ENCODE measurements around the gene NDUFB4.
"Not testable (repeated sequence)": the region's sequence is repeated elsewhere in the genome, so short reads cannot be mapped to it uniquely, and the experiment has no call there.

The NDUFB4 gene

DNA sequence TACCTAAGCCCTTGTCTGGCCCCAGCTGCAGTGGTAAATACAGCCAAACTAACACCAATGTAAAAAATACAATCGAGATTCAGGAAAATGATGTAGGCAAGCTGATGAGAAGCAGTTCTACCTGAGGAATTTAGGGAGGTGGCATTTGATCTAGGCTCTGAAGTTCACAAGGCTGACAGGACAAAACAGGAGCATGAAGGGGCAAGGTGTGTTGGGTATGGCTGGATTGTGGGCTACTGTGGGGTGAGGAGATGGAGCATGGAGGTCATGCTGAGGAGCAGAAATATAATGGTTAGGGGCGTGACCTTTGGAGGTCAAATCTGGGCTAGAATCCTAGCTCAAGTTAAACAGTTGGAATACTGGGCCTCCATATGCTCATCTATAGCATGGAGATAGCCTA lies 6.5 kb downstream of the NDUFB4 start:
- H3K9me3 ChIP-seq (ENCODE audit: control extremely low read depth in 1 of 5, control insufficient read depth in 4 of 5, insufficient read depth in 2 of 5, low read depth in 1 of 5, low read length in 4 of 5) = no peaks in the 10 kb centered on the region
- WGBS (ENCODE audit: insufficient coverage) = 100% methylated on average over 1 of the region's 2 CpGs
- H3K36me3 ChIP-seq (ENCODE audit: control insufficient read depth in 4 of 4, insufficient read depth in 4 of 4, low read length in 3 of 4) = peaks cover 11 to 49% (median 31%) of the 10 kb centered on the region in 4 experiments
- ChIA-PET CTCF (interaction anchor here (0.8 to 1.3 kb wide), 2 partner anchors 11 to 166 kb away, joined by 3 to 4 read pairs; no protein-coding TSS in a partner anchor), POLR2A (interaction anchor here (0.7 kb wide), 1 partner anchor 83 kb away, joined by 3 read pairs; no protein-coding TSS in a partner anchor)
- H3K4me1 ChIP-seq (ENCODE audit: control extremely low read depth in 1 of 4, control insufficient read depth in 4 of 4, insufficient read depth in 4 of 4, low read length in 3 of 4) = peaks cover 0 to 15% (median 2%) of the 10 kb centered on the region in 4 experiments
- H3K27ac ChIP-seq (ENCODE audit: insufficient read depth in 1 of 2, low read depth in 1 of 2, low read length in 2 of 2, poor library complexity in 1 of 2, severe bottlenecking in 2 of 2) = no peak overlapping the region
- H3K27me3 ChIP-seq (replicated peaks in 2 of 5; ENCODE audit: control insufficient read depth in 4 of 5, insufficient read depth in 5 of 5, low read length in 4 of 5) = no peaks in the 10 kb centered on the region
- DNase-seq = no peak
- H3K4me3 ChIP-seq (ENCODE audit: control insufficient read depth in 1 of 7, extremely low read depth in 1 of 7, insufficient read depth in 4 of 7, low read depth in 2 of 7, low read length in 6 of 7) = no peak overlapping the region

DNA sequence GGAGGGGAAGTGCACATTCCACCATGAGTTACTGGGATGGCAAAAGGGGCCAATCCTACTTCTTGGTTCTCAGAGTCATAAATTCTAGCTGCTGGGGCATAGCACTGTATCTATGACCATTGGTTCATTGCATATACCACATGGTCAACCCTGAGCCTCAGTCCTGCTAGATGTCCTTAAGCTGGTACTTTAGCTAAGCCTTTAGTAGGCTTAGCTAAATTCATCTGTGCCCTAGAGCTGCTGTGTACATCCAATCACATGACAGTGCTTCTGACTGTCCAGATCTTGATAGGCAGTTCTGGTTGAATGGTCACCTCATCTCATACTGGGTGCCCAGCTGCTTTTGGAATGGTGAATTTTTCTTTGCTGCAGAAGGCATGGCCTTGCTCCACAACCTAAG lies 8.2 kb downstream of the NDUFB4 start:
- ChIA-PET CTCF (interaction anchor here (1.2 to 1.8 kb wide), 4 partner anchors 10 to 191 kb away, joined by 3 to 5 read pairs (median 4); no protein-coding TSS in a partner anchor), POLR2A (no interaction called here)
- no peak for DNase-seq

DNA sequence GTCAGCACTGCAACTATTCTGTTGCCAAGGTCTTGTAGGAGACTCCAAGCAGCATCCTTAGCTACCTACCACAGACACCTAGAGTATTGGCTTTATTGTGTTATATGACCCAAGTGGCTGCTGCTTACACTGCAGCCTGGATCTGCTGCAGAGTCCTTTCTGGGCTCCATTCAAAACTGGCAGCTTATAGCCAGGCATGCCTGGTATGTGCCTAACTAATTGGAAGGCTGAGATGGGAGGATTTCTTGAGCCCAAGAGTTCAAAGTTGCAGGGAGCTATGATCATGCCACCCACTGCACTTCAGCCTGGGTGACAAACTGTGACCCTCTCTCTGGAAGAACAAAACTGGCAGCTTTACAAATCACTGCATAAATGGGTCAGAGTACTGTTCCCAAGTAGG lies 8.6 kb downstream of the NDUFB4 start:
- Histone ChIP-seq H3K27me3 (replicated peaks in 2 of 5; ENCODE audit: control insufficient read depth in 4 of 5, insufficient read depth in 5 of 5, low read length in 4 of 5) (no peaks in the 10 kb centered on the region), H3K27ac (ENCODE audit: insufficient read depth in 1 of 2, low read depth in 1 of 2, low read length in 2 of 2, poor library complexity in 1 of 2, severe bottlenecking in 2 of 2) (no peak overlapping the region), H3K36me3 (ENCODE audit: control insufficient read depth in 4 of 4, insufficient read depth in 4 of 4, low read length in 3 of 4) (peaks cover 10 to 29% (median 19%) of the 10 kb centered on the region in 4 experiments), H3K4me1 (ENCODE audit: control extremely low read depth in 1 of 4, control insufficient read depth in 4 of 4, insufficient read depth in 4 of 4, low read length in 3 of 4) (no peaks in the 10 kb centered on the region), H3K4me3 (ENCODE audit: control insufficient read depth in 1 of 7, extremely low read depth in 1 of 7, insufficient read depth in 4 of 7, low read depth in 2 of 7, low read length in 6 of 7) (no peak overlapping the region), H3K9me3 (ENCODE audit: control extremely low read depth in 1 of 5, control insufficient read depth in 4 of 5, insufficient read depth in 2 of 5, low read depth in 1 of 5, low read length in 4 of 5) (no peaks in the 10 kb centered on the region)
- no peak for DNase-seq
- ChIA-PET CTCF (interaction anchor here (1.2 to 1.8 kb wide), 3 partner anchors 10 to 191 kb away, joined by 3 to 5 read pairs (median 4); no protein-coding TSS in a partner anchor), POLR2A (no interaction called here)

More for the DNA sequence above, 8.2 kb downstream of the NDUFB4 start:
- H3K9me3 ChIP-seq (ENCODE audit: control extremely low read depth in 1 of 5, control insufficient read depth in 4 of 5, insufficient read depth in 2 of 5, low read depth in 1 of 5, low read length in 4 of 5) = no peaks in the 10 kb centered on the region
- no peak overlapping the region for H3K27ac ChIP-seq (ENCODE audit: insufficient read depth in 1 of 2, low read depth in 1 of 2, low read length in 2 of 2, poor library complexity in 1 of 2, severe bottlenecking in 2 of 2)
- H3K4me1 ChIP-seq (ENCODE audit: control extremely low read depth in 1 of 4, control insufficient read depth in 4 of 4, insufficient read depth in 4 of 4, low read length in 3 of 4) = peaks cover 0 to 2% (median 0%) of the 10 kb centered on the region in 4 experiments
- no peaks in the 10 kb centered on the region for H3K27me3 ChIP-seq (replicated peaks in 2 of 5; ENCODE audit: control insufficient read depth in 4 of 5, insufficient read depth in 5 of 5, low read length in 4 of 5)
- no peak overlapping the region for H3K4me3 ChIP-seq (ENCODE audit: control insufficient read depth in 1 of 7, extremely low read depth in 1 of 7, insufficient read depth in 4 of 7, low read depth in 2 of 7, low read length in 6 of 7)
- peaks cover 10 to 32% (median 22%) of the 10 kb centered on the region in 4 experiments for H3K36me3 ChIP-seq (ENCODE audit: control insufficient read depth in 4 of 4, insufficient read depth in 4 of 4, low read length in 3 of 4)

GRCh38 chr3:120608506-120608905 lies 12.4 kb downstream of the NDUFB4 start:
- Histone ChIP-seq H3K36me3 (ENCODE audit: control insufficient read depth in 4 of 4, insufficient read depth in 4 of 4, low read length in 3 of 4) (peaks cover 0 to under 1% (median 0%) of the 10 kb centered on the region in 4 experiments), H3K4me3 (ENCODE audit: control insufficient read depth in 1 of 7, extremely low read depth in 1 of 7, insufficient read depth in 4 of 7, low read depth in 2 of 7, low read length in 6 of 7) (no peak overlapping the region), H3K27ac (ENCODE audit: insufficient read depth in 1 of 2, low read depth in 1 of 2, low read length in 2 of 2, poor library complexity in 1 of 2, severe bottlenecking in 2 of 2) (no peak overlapping the region), H3K4me1 (ENCODE audit: control extremely low read depth in 1 of 4, control insufficient read depth in 4 of 4, insufficient read depth in 4 of 4, low read length in 3 of 4) (no peaks in the 10 kb centered on the region), H3K9me3 (ENCODE audit: control extremely low read depth in 1 of 5, control insufficient read depth in 4 of 5, insufficient read depth in 2 of 5, low read depth in 1 of 5, low read length in 4 of 5) (no peaks in the 10 kb centered on the region), H3K27me3 (replicated peaks in 2 of 5; ENCODE audit: control insufficient read depth in 4 of 5, insufficient read depth in 5 of 5, low read length in 4 of 5) (no peaks in the 10 kb centered on the region)
- CTCF ChIA-PET = interaction anchor here (0.7 kb wide), 1 partner anchor 40 kb away, joined by 3 read pairs; no protein-coding TSS in a partner anchor
- WGBS (ENCODE audit: insufficient coverage) = no CpG with 5 or more reads among the region's 4 CpGs
- POLR2A ChIA-PET = no interaction called here
- no peak for DNase-seq

- DNase-seq = no peak
- no peaks in the 10 kb centered on the region for H3K9me3 ChIP-seq (ENCODE audit: control extremely low read depth in 1 of 5, control insufficient read depth in 4 of 5, insufficient read depth in 2 of 5, low read depth in 1 of 5, low read length in 4 of 5)
- ChIA-PET POLR2A (no interaction called here), CTCF (interaction anchor here (1.4 kb wide), 1 partner anchor 10 kb away, joined by 5 read pairs; no protein-coding TSS in a partner anchor)
- no peaks in the 10 kb centered on the region for H3K27me3 ChIP-seq (replicated peaks in 2 of 5; ENCODE audit: control insufficient read depth in 4 of 5, insufficient read depth in 5 of 5, low read length in 4 of 5)
- no peak overlapping the region for H3K27ac ChIP-seq (ENCODE audit: insufficient read depth in 1 of 2, low read depth in 1 of 2, low read length in 2 of 2, poor library complexity in 1 of 2, severe bottlenecking in 2 of 2)
- WGBS (ENCODE audit: insufficient coverage) = no CpG with 5 or more reads among the region's 8 CpGs
- peaks cover 0 to 5% (median 0%) of the 10 kb centered on the region in 4 experiments for H3K4me1 ChIP-seq (ENCODE audit: control extremely low read depth in 1 of 4, control insufficient read depth in 4 of 4, insufficient read depth in 4 of 4, low read length in 3 of 4)
- H3K4me3 ChIP-seq (ENCODE audit: control insufficient read depth in 1 of 7, extremely low read depth in 1 of 7, insufficient read depth in 4 of 7, low read depth in 2 of 7, low read length in 6 of 7) = no peak overlapping the region
- no peaks in the 10 kb centered on the region for H3K36me3 ChIP-seq (ENCODE audit: control insufficient read depth in 4 of 4, insufficient read depth in 4 of 4, low read length in 3 of 4)
Observed at GRCh38 chr3:120614765-120615164, 18.6 kb downstream of the NDUFB4 start.

GRCh38 chr3:120615847-120616609 lies 19.9 kb downstream of the NDUFB4 start:
- CTCF ChIA-PET = no interaction called here
- no peaks in the 10 kb centered on the region for H3K36me3 ChIP-seq (ENCODE audit: control insufficient read depth in 4 of 4, insufficient read depth in 4 of 4, low read length in 3 of 4)
- H3K4me1 ChIP-seq (ENCODE audit: control extremely low read depth in 1 of 4, control insufficient read depth in 4 of 4, insufficient read depth in 4 of 4, low read length in 3 of 4) = peaks cover 0 to 5% (median 0%) of the 10 kb centered on the region in 4 experiments
- H3K4me3 ChIP-seq (ENCODE audit: control insufficient read depth in 1 of 7, extremely low read depth in 1 of 7, insufficient read depth in 4 of 7, low read depth in 2 of 7, low read length in 6 of 7) = no peak overlapping the region
- POLR2A ChIA-PET = no interaction called here
- peak in 2 of 3 donors; percentile 21 to 27 for DNase-seq
- H3K27me3 ChIP-seq (replicated peaks in 2 of 5; ENCODE audit: control insufficient read depth in 4 of 5, insufficient read depth in 5 of 5, low read length in 4 of 5) = no peaks in the 10 kb centered on the region
- no peaks in the 10 kb centered on the region for H3K9me3 ChIP-seq (ENCODE audit: control extremely low read depth in 1 of 5, control insufficient read depth in 4 of 5, insufficient read depth in 2 of 5, low read depth in 1 of 5, low read length in 4 of 5)
- no peak overlapping the region for H3K27ac ChIP-seq (ENCODE audit: insufficient read depth in 1 of 2, low read depth in 1 of 2, low read length in 2 of 2, poor library complexity in 1 of 2, severe bottlenecking in 2 of 2)
- 72% methylated on average over 11 of the region's 13 CpGs for WGBS (ENCODE audit: insufficient coverage)

- H3K4me1 ChIP-seq (ENCODE audit: control extremely low read depth in 1 of 4, control insufficient read depth in 4 of 4, insufficient read depth in 4 of 4, low read length in 3 of 4); CTCF ChIA-PET: not testable (repeated sequence)
- 97% methylated on average over 6 of the region's 8 CpGs for WGBS (ENCODE audit: insufficient coverage)
Observed at GRCh38 chr3:120616745-120617144, 20.6 kb downstream of the NDUFB4 start.

More at GRCh38 chr3:120616745-120617144, 20.6 kb downstream of the NDUFB4 start:
- H3K36me3 ChIP-seq (ENCODE audit: control insufficient read depth in 4 of 4, insufficient read depth in 4 of 4, low read length in 3 of 4); H3K27me3 ChIP-seq (replicated peaks in 2 of 5; ENCODE audit: control insufficient read depth in 4 of 5, insufficient read depth in 5 of 5, low read length in 4 of 5); H3K9me3 ChIP-seq (ENCODE audit: control extremely low read depth in 1 of 5, control insufficient read depth in 4 of 5, insufficient read depth in 2 of 5, low read depth in 1 of 5, low read length in 4 of 5); H3K4me3 ChIP-seq (ENCODE audit: control insufficient read depth in 1 of 7, extremely low read depth in 1 of 7, insufficient read depth in 4 of 7, low read depth in 2 of 7, low read length in 6 of 7); DNase-seq; POLR2A ChIA-PET; H3K27ac ChIP-seq (ENCODE audit: insufficient read depth in 1 of 2, low read depth in 1 of 2, low read length in 2 of 2, poor library complexity in 1 of 2, severe bottlenecking in 2 of 2): not testable (repeated sequence)
